22Rv1 (cell line): ENCODE measurements around the gene UGT1A8.
"Not testable (repeated sequence)": the region's sequence is repeated elsewhere in the genome, so short reads cannot be mapped to it uniquely, and the experiment has no call there.

Experiments used
- H3K27ac ChIP-seq: fragments of 450-650 bp; 2 replicates; pipeline ENCODE4 v1.5.1; 2017
- CTCF ChIP-seq: fragments of 450-650 bp; IDR thresholded peaks from 2 replicates; pipeline ENCODE4 v1.5.1; 2017; ENCODE audit warnings: mild to moderate bottlenecking
- ZFX ChIP-seq: fragments of 450-650 bp; IDR thresholded peaks from 2 replicates; pipeline ENCODE4 v1.6.1; 2017; ENCODE audit warnings: antibody characterized with exemption, borderline replicate concordance

Gene UGT1A8

GRCh38 chr2:233740870-233741269 is 123.4 kb downstream of the UGT1A8 start:
- H3K27ac ChIP-seq, result peak overlapping the region; percentile 77
- TF ChIP-seq CTCF (no peak), ZFX (no peak)

GRCh38 chr2:233743464-233744259 is 126.2 kb downstream of the UGT1A8 start:
- peak overlapping the region; percentile 77 for H3K27ac ChIP-seq
- no peak for TF ChIP-seq ZFX
- no peak for TF ChIP-seq CTCF

- no peak for TF ChIP-seq ZFX
- no peak for TF ChIP-seq CTCF
- peak overlapping the region; percentile 77 for H3K27ac ChIP-seq
These were observed 127.8 kb downstream of the UGT1A8 start for GRCh38 chr2:233745073-233745755.

GRCh38 chr2:233745838-233746237 is 128.4 kb downstream of the UGT1A8 start:
- H3K27ac ChIP-seq, result peak overlapping the region; percentile 77

- H3K27ac ChIP-seq, result peak overlapping the region; percentile 77
- TF ChIP-seq CTCF (no peak), ZFX (no peak)
These were observed 129.2 kb downstream of the UGT1A8 start for GRCh38 chr2:233746475-233747282.

- H3K27ac ChIP-seq, result peak overlapping the region; percentile 77; the same call in 1 of the 2 replicates
- no peak for TF ChIP-seq ZFX
- no peak for TF ChIP-seq CTCF
These were observed 129.8 kb downstream of the UGT1A8 start for GRCh38 chr2:233747283-233747544.

GRCh38 chr2:233750689-233751088 is 133.3 kb downstream of the UGT1A8 start:
- not testable (repeated sequence) for H3K27ac ChIP-seq

- H3K27ac ChIP-seq, result not testable (repeated sequence)
These were observed 134.0 kb downstream of the UGT1A8 start for GRCh38 chr2:233751212-233752009.
